HG03460 (cell line): Measurements from ENCODE around the gene KLF15.

Source experiments
- ATAC-seq: cut with Tn5 transposase; IDR thresholded peaks from one replicate; pipeline ENCODE4 v1.9.1; 2021; ENCODE audit not compliant: unreplicated experiment

KLF15 gene

DNA sequence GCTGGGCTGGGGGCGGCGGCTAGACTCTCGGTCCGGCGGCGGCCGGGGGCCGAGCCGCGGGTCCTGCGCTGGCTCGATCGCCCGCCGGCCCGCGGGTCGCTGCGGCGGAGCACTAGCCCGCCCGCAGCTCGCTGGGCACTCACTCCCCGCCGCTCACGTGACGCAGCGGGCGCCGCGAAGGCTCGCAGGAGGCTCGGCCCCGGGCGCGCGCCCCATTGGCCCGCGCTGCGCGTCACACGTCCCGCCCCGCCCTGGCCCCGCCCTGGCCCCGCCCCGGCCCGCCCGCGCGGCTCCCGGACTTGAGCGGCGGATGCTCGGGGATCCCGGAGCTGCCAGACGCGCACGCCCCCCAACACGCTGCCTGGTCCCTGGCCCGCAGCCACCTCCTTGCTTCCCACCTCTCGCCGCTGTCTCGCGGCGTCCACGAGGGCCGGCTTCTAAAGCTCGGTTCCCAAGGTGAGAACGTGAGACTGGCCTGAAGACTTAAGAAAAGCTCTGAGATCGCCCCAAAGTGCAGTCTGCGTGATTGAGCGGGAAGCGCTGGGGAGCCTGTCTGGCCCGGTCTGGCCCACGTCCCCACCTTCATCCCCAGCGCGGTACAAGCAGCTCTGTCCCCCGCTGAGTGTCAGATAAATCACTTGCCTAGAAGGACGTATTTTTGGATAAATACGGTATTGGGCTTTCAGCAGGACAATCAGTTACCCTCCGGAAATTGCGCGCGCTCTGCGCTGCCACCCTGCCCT, at the start of gene KLF15:
Gene KLF15 (minus strand): TSS at position 114 of the 743 bp plus-strand sequence. CDS start 4,486 bp downstream, outside the sequence.
- peak; percentile 78 for ATAC-seq

DNA sequence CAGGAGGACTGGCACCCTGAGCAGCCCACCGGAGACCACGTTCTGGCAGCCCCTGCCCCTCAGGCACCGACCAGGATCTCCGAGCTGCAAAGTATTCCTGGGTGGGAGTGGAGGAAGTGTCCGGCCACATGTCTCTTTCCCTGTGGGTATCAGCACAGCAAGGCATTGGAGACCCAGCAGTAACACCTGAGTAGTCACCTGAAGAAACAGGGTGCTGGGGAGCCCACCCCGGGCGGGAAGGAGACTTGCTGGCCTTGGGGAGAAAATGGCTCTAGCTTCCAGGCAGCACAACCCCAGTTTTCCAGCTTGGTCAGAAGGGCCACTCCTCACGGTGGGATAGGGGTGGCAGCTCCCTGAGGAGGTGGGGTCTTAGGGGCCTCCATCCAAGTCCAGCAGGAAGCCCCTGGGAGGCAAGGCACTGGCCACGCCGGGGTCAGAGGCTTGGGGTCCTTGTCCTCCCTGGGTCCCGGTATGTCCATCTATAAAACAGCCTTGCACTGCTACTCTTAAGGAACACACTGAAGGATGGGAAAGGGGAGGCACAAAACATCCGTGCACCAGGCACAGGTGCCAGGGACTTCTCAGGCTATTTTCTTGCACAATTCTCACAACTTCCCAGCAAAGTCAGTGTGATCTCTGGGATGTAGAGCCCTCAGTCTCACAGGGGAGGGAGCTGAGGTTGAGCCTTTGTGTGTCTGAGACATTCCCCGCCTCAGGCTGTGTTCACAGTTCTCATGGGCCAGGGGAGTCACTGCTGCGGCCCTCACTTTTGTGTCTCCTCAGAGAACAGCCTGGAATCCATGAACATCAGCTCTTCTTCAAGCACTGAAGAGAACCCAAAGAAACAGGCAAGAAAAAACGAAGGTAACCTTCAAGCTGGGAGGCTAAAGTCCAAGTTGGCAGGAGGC, 49.4 kb upstream of the KLF15 start:
- no peak for ATAC-seq

DNA sequence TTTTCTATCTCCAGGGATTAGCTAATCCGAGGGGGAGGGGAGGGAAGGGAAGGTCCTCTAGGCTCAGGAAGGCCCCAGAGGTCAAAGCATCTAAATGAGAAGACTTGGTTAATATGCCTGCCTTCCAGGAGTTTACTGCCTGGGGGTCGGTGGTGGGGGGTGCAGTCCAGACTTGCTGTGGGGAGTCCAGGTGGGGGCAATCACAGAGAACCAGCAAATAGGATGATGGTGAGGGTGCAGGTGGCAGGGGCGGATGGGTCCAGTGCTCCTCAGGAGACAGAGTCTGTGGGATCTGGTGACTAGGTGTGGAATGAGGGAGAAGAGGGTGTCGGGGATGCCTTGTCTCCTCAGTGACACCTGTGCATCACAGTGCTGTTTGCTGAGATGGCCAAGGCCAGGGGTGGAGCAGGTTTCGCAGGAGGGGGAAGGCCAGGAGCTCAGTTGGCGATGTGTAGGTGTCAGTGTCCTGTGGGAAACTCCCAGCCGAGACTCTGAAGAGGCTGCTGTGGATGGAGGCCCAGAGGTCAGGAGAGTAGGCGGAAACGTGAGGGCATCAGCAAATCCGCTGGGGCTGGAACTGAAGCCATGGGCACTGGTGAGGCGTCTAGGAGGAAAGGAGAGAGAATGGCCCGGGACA, 45.6 kb upstream of the KLF15 start:
- ATAC-seq = no peak

DNA sequence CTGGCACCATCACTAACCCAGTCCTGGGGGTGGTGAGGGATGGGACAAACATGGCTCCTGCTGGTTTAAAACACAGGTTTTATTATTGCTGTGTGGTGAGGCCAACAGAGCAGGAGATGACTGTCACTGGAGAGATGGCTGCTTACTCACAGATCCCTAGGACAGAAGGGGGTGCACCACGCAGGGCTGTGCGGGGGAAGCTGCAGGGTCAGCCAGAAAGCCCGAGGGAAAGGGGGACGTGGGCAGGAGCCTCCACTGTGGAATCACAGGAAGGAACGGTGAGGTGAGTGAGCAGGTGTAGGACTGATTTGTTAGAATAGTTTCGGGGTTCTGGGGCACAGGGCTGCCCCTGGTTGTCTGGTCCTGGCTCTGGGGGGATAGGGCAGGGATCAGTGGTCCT, 45.0 kb upstream of the KLF15 start:
- no peak for ATAC-seq

GRCh38 chr3:126401611-126402160, 44.5 kb upstream of the KLF15 start:
- no peak for ATAC-seq

DNA sequence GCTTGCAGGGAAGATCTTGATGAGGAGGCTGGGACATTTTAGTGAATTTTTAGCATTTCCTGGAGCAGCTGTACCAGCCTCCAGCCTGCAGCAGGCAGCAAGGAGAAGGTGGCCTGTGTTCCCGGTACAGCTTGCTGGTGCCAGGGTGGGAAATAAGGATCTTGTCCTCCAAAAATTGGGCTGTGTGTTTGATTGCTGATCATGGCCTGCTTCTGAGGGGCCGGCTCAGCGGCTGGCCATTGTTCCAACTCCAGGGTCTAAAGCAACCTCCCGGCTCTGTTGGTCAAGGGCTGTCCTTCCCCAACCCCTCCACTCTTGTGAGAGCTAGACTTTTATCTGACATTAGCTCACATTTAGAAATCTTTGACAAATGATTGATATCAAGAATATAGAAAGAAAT, 42.5 kb upstream of the KLF15 start:
- ATAC-seq = no peak

GRCh38 chr3:126399351-126399735, 42.1 kb upstream of the KLF15 start:
- peak; percentile 73 for ATAC-seq

DNA sequence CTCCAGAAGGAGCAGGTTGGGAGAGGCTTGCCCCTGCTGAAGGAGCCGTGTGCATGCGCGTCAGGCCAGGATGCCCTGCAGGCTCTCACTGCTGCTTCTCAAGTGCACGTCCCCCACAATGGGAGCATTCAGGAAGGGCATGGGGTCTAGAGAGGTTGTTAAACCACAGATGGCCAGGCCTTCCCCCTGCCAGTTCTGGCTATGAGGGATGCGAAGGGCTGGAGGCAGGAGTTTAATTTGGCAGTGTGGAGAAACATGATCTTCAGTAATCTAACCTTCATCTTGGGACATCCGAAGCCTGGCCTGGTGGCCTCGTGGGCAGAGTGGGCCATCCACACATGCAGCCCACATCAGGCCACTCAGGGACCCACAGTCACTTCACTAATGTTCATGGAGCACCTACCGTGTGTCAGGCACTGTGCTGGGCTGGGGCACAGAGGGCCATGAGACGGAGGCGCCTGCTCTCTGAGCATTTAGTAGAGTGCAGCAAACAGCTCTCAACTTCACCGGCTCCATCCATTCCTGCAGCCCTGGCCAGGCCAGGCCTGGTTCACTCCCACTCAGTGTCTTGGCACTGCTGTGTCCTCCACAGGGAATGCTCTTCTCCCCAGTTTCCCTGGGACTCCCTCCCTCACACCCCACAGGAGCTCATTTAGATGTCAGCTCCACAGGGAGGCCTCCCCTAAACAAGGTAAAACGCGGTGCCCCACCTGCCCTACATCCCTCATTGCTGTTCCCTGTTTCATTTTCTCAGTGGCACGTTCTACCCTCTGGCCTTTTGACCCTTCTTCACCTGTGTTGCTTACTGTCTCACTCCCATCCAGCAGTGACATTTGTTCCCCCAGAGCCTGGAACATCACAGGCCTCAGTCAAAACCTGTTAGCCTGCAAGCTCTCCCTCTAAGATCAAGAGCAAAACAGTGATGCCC, 41.5 kb upstream of the KLF15 start:
- peak; percentile 14 for ATAC-seq

DNA sequence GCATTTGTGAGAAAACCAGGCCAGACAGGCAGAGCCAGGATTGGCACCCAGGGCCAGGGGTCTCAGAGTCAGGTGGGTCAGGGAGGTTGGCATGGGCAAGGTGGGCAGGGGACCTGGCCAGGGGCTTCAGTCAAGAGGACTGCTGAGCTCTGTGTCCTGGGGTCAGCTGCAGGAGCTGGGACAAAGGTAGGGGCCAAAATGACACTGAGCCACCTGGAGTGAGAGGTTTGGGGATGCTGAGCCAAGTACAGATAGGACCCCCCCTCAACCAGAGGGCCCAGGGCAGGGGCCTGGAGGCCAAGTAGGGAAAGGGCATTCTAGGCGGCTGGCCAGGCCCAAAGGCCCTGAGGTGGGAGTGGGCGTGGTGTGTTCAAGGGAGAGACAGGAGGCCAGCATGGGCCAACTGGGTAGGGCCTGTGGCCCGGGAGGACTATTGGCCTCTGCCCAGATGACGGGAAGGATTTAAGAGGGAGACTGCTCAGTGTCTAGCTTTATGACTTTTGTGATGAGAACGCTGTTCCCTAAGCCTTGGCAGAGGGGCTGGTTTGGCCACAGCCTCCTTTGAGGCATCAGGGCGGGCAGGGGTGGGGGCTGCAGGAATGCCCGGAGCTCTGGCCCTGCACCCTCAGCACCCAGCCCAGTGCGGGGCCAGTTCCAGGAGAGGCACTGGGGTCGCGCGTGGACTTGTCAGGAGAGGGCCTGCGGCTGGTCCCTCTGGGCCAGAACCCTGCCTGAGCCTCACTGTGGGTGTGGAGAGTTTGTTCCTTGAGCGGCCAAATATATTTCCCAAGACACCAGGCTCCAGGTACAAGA, 40.6 kb upstream of the KLF15 start:
- ATAC-seq = no peak

- no peak for ATAC-seq
Measured at GRCh38 chr3:126396536-126396935, 39.3 kb upstream of the KLF15 start.

GRCh38 chr3:126395846-126396513, 38.8 kb upstream of the KLF15 start:
- ATAC-seq = no peak

- no peak for ATAC-seq
Measured at GRCh38 chr3:126394977-126395321, 37.7 kb upstream of the KLF15 start.

DNA sequence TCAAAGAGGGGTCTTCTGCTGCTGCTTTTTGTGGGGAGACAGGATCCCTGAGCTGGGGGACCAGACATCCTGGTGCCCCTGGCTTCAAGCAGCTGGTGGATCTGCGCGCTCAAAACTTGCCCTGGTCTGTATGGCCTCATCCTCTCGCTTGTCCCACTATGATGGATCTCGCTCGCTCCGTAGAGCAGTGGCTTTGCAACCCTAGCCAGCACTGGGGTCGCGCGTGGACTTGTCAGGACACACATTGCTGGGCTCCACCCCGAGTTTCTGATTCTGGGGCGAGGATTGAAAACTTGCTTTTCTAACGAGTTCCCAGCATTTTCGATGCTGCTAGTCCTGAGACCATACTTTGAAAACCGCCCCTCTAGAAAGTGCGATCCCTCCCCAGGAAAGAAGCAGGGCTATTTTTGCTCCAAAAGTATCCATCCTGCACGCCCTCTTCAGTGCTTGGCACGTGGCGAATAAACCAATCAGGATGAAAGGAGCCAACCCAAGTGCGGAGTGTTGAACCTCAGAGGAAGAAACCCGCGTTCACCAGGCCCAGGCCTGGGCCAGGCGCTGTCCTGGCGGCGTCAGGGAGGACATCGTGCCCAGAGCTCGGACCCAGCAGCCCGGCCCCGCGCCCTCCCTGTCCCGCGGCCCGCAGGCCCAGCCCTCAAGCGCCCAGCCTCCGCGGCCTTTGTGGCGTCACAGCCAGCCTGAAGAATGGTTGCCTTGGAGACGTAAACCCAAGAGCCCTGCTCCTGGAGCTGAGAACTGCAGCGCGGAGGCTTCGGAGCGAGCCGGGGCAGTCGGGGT, 37.2 kb upstream of the KLF15 start, which contains the start of gene CFAP100:
Gene CFAP100 (plus strand): TSS at position 731 of the 798 bp plus-strand sequence. CDS start 1,092 bp downstream, outside the sequence.
- ATAC-seq = no peak

- no peak for ATAC-seq
Measured at GRCh38 chr3:126393563-126393962, 36.4 kb upstream of the KLF15 start.

DNA sequence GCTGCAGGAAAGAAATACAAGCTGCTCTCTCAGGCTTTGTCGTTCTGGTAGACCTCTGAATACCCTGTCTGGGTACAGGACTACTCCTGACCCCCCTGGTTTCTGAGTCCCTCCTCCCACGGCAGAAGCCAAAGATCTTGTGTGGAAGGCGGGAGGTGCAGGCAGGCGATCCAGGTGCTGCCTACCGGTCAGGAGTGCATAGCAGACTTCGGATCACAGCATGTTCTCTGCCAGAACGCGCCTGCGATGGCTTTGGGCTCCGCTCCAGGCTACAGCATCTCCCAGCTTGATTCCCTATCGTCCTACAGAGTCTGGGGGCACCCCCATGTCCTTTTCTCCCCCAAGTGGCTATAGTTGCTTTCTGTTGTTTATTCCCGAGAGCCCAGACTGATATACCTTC, 35.0 kb upstream of the KLF15 start:
- ATAC-seq = no peak

GRCh38 chr3:126391631-126392030, 34.4 kb upstream of the KLF15 start:
- no peak for ATAC-seq

- no peak for ATAC-seq
Measured at GRCh38 chr3:126390751-126391150, 33.5 kb upstream of the KLF15 start.

DNA sequence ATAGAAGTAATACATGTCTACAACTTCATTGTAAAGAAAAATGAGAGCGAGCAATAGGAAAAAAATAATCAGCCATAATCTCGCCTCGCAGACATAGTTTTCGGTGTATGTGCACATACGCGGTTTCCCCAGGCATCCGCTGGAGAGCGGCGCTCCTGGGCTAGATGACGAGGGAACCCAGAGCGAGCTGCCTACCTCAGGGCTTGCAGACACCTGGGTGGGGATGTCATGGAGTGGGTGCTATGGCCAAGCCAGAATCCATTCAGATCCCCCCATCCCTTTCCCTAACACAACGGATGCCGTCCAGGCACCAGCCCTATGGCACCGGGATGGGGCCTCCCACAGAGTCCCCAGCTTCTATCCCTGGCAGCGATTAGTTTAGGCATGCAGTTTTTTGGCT, 33.0 kb upstream of the KLF15 start:
- no peak for ATAC-seq
